ENCODE data around the gene SINHCAF.

SINHCAF gene

GRCh38 chr12:31326736-31327659 is 1.0 kb upstream of the SINHCAF start:
- no peak for DNase-seq

GRCh38 chr12:31325524-31325875 is 450 bp downstream of the SINHCAF start:
- DNase-seq: no peak

GRCh38 chr12:31324845-31325523 is 966 bp downstream of the SINHCAF start:
- DNase-seq: peak; percentile 12

GRCh38 chr12:31324116-31324844 is 1.7 kb downstream of the SINHCAF start:
- peak; percentile 23 for DNase-seq

- DNase-seq: no peak
Observed at GRCh38 chr12:31323391-31324115, 2.4 kb downstream of the SINHCAF start.

- no peak for DNase-seq
Observed at GRCh38 chr12:31322801-31323207, 3.1 kb downstream of the SINHCAF start.

- no peak for DNase-seq
Observed at GRCh38 chr12:31321897-31322228, 4.1 kb downstream of the SINHCAF start.

- DNase-seq: no peak
Observed at GRCh38 chr12:31321186-31321896, 4.6 kb downstream of the SINHCAF start.

- no peak for DNase-seq
Observed at GRCh38 chr12:31318657-31319269, 7.2 kb downstream of the SINHCAF start.

GRCh38 chr12:31317471-31318395 is 8.2 kb downstream of the SINHCAF start:
- DNase-seq: no peak

GRCh38 chr12:31316891-31317290 is 9.1 kb downstream of the SINHCAF start:
- DNase-seq: no peak

GRCh38 chr12:31315784-31316465 is 10.0 kb downstream of the SINHCAF start:
- no peak for DNase-seq

- DNase-seq: no peak
Observed at GRCh38 chr12:31315044-31315715, 10.8 kb downstream of the SINHCAF start.

GRCh38 chr12:31312431-31312830 is 13.5 kb downstream of the SINHCAF start:
- no peak for DNase-seq

- no peak for DNase-seq
Observed at GRCh38 chr12:31311634-31312258, 14.2 kb downstream of the SINHCAF start.

GRCh38 chr12:31310488-31310887 is 15.5 kb downstream of the SINHCAF start:
- no peak for DNase-seq

- DNase-seq: no peak
Observed at GRCh38 chr12:31309279-31309678, 16.7 kb downstream of the SINHCAF start.

GRCh38 chr12:31308116-31308515 is 17.8 kb downstream of the SINHCAF start:
- DNase-seq: no peak

- DNase-seq: no peak
Observed at GRCh38 chr12:31306866-31307265, 19.1 kb downstream of the SINHCAF start.
